GM12864 (cell line): ENCODE measurements around the gene SNRPD3.

Experiments used
- DNase-seq: peaks from one replicate; pipeline ENCODE4 v3.0.0-alpha.2; 2011; ENCODE audit warnings: low read depth
- H3K4me3 ChIP-seq: 2 replicates; pipeline ENCODE4 v1.5.1; 2011; ENCODE audit warnings: mild to moderate bottlenecking, low read depth, low read length, control low read depth
- CTCF ChIP-seq: IDR thresholded peaks from 2 replicates; pipeline ENCODE4 v1.5.1; 2011; ENCODE audit warnings: low read depth, mild to moderate bottlenecking, moderate library complexity, low read length, control low read depth, inconsistent platforms; ENCODE audit errors: missing control alignments

SNRPD3 gene

GRCh38 chr22:24555165-24556039 lies at the start of gene SNRPD3:
Gene SNRPD3, plus strand, starts transcription at chr22:24555999. Its CDS starts 1,676 bp downstream, at chr22:24557675.
- no peak for TF ChIP-seq CTCF
- H3K4me3 ChIP-seq = peak within 1 kb of the TSS; percentile 82
- DNase-seq = peak; percentile 92

GRCh38 chr22:24506802-24507438 lies 48.9 kb upstream of the SNRPD3 start:
- DNase-seq = no peak
- TF ChIP-seq CTCF = no peak
- H3K4me3 ChIP-seq = no peak overlapping the region; the same call in 1 of the 2 replicates

- no peak overlapping the region for H3K4me3 ChIP-seq
- peak; percentile 36 for TF ChIP-seq CTCF
- DNase-seq = peak; percentile 71
These were observed 48.1 kb upstream of the SNRPD3 start for GRCh38 chr22:24507716-24508115.

GRCh38 chr22:24510637-24511625 lies 44.9 kb upstream of the SNRPD3 start:
- TF ChIP-seq CTCF = no peak
- no peak overlapping the region for H3K4me3 ChIP-seq
- no peak for DNase-seq

- H3K4me3 ChIP-seq = no peak overlapping the region
- TF ChIP-seq CTCF = no peak
- DNase-seq = no peak
These were observed 43.8 kb upstream of the SNRPD3 start for GRCh38 chr22:24512043-24512442.

- no peak for DNase-seq
- no peak for TF ChIP-seq CTCF
- no peak overlapping the region for H3K4me3 ChIP-seq
These were observed 42.2 kb upstream of the SNRPD3 start for GRCh38 chr22:24513378-24514240.
